ENCODE results near the gene ROBO2. TPM values are rescaled to one million over a fixed set of nuclear protein-coding genes. Genes with fewer than 3 reads are reported as not detected.

The ROBO2 gene
- total RNA-seq, 2 donors from 2014 or later: not detected

- no peak overlapping the region for H3K27ac Mint-ChIP-seq
- H3K9me3 Mint-ChIP-seq: peaks cover 6% of the 10 kb centered on the region
- ATAC-seq (replicated peaks): no peak
- no peak overlapping the region for H3K4me3 Mint-ChIP-seq
- H3K27me3 Mint-ChIP-seq: peaks cover 21% of the 10 kb centered on the region
- H3K4me1 Mint-ChIP-seq: no peaks in the 10 kb centered on the region
- H3K36me3 Mint-ChIP-seq (ENCODE audit: low read depth): no peaks in the 10 kb centered on the region
Observed at GRCh38 chr3:77041811-77042210, 1.9 kb downstream of the ROBO2 start.

- no peaks in the 10 kb centered on the region for H3K36me3 Mint-ChIP-seq (ENCODE audit: low read depth)
- no peak overlapping the region for H3K4me3 Mint-ChIP-seq
- no peak for ATAC-seq (replicated peaks)
- peaks cover 6% of the 10 kb centered on the region for H3K9me3 Mint-ChIP-seq
- no peaks in the 10 kb centered on the region for H3K4me1 Mint-ChIP-seq
- H3K27ac Mint-ChIP-seq: no peak overlapping the region
- H3K27me3 Mint-ChIP-seq: peaks cover 21% of the 10 kb centered on the region
Observed at GRCh38 chr3:77042343-77042742, 2.4 kb downstream of the ROBO2 start.

GRCh38 chr3:77042882-77043281 lies 3.0 kb downstream of the ROBO2 start:
- Mint-ChIP-seq H3K4me3 (no peak overlapping the region), H3K27ac (no peak overlapping the region), H3K36me3 (ENCODE audit: low read depth) (no peaks in the 10 kb centered on the region), H3K9me3 (peaks cover 6% of the 10 kb centered on the region), H3K4me1 (no peaks in the 10 kb centered on the region), H3K27me3 (peaks cover 17% of the 10 kb centered on the region)
- no peak for ATAC-seq (replicated peaks)

GRCh38 chr3:77045686-77046085 lies 5.8 kb downstream of the ROBO2 start:
- ATAC-seq (replicated peaks): no peak
- Mint-ChIP-seq H3K36me3 (ENCODE audit: low read depth) (no peaks in the 10 kb centered on the region), H3K27ac (no peak overlapping the region), H3K9me3 (peaks cover 6% of the 10 kb centered on the region), H3K4me3 (no peak overlapping the region), H3K4me1 (no peaks in the 10 kb centered on the region), H3K27me3 (peaks cover 5% of the 10 kb centered on the region)

GRCh38 chr3:77048186-77048585 lies 8.3 kb downstream of the ROBO2 start:
- Mint-ChIP-seq H3K4me1 (no peaks in the 10 kb centered on the region), H3K36me3 (ENCODE audit: low read depth) (no peaks in the 10 kb centered on the region), H3K9me3 (peaks cover 3% of the 10 kb centered on the region), H3K4me3 (no peak overlapping the region), H3K27ac (no peak overlapping the region), H3K27me3 (no peaks in the 10 kb centered on the region)
- ATAC-seq (replicated peaks): no peak

GRCh38 chr3:77051591-77051990 lies 11.7 kb downstream of the ROBO2 start:
- no peak overlapping the region for H3K27ac Mint-ChIP-seq
- H3K36me3 Mint-ChIP-seq (ENCODE audit: low read depth): no peaks in the 10 kb centered on the region
- no peak for ATAC-seq (replicated peaks)
- H3K4me3 Mint-ChIP-seq: no peak overlapping the region
- no peaks in the 10 kb centered on the region for H3K27me3 Mint-ChIP-seq
- peaks cover 7% of the 10 kb centered on the region for H3K9me3 Mint-ChIP-seq
- H3K4me1 Mint-ChIP-seq: no peaks in the 10 kb centered on the region

GRCh38 chr3:77052051-77052501 lies 12.2 kb downstream of the ROBO2 start:
- no peaks in the 10 kb centered on the region for H3K4me1 Mint-ChIP-seq
- no peaks in the 10 kb centered on the region for H3K36me3 Mint-ChIP-seq (ENCODE audit: low read depth)
- H3K27me3 Mint-ChIP-seq: no peaks in the 10 kb centered on the region
- H3K27ac Mint-ChIP-seq: no peak overlapping the region
- peaks cover 7% of the 10 kb centered on the region for H3K9me3 Mint-ChIP-seq
- ATAC-seq (replicated peaks): no peak
- H3K4me3 Mint-ChIP-seq: no peak overlapping the region

GRCh38 chr3:77052733-77053670 lies 13.1 kb downstream of the ROBO2 start:
- Mint-ChIP-seq H3K4me3 (no peak overlapping the region), H3K27me3 (no peaks in the 10 kb centered on the region), H3K9me3 (peaks cover 7% of the 10 kb centered on the region), H3K27ac (no peak overlapping the region), H3K36me3 (ENCODE audit: low read depth) (no peaks in the 10 kb centered on the region), H3K4me1 (no peaks in the 10 kb centered on the region)
- no peak for ATAC-seq (replicated peaks)

- no peak overlapping the region for H3K4me3 Mint-ChIP-seq
- no peak overlapping the region for H3K27ac Mint-ChIP-seq
- no peaks in the 10 kb centered on the region for H3K36me3 Mint-ChIP-seq (ENCODE audit: low read depth)
- H3K27me3 Mint-ChIP-seq: no peaks in the 10 kb centered on the region
- H3K4me1 Mint-ChIP-seq: no peaks in the 10 kb centered on the region
- H3K9me3 Mint-ChIP-seq: peaks cover 4% of the 10 kb centered on the region
- ATAC-seq (replicated peaks): no peak
Observed at GRCh38 chr3:77053795-77054194, 13.9 kb downstream of the ROBO2 start.

- Mint-ChIP-seq H3K27ac (no peak overlapping the region), H3K36me3 (ENCODE audit: low read depth) (no peaks in the 10 kb centered on the region), H3K27me3 (no peaks in the 10 kb centered on the region), H3K4me1 (no peaks in the 10 kb centered on the region), H3K4me3 (no peak overlapping the region), H3K9me3 (peaks cover 9% of the 10 kb centered on the region)
- no peak for ATAC-seq (replicated peaks)
Observed at GRCh38 chr3:77055841-77056341, 16.0 kb downstream of the ROBO2 start.

- peaks cover 5% of the 10 kb centered on the region for H3K9me3 Mint-ChIP-seq
- no peak for ATAC-seq (replicated peaks)
- H3K4me1 Mint-ChIP-seq: no peaks in the 10 kb centered on the region
- H3K27me3 Mint-ChIP-seq: no peaks in the 10 kb centered on the region
- H3K27ac Mint-ChIP-seq: no peak overlapping the region
- H3K4me3 Mint-ChIP-seq: no peak overlapping the region
- no peaks in the 10 kb centered on the region for H3K36me3 Mint-ChIP-seq (ENCODE audit: low read depth)
Observed at GRCh38 chr3:77059354-77059753, 19.5 kb downstream of the ROBO2 start.

GRCh38 chr3:77063423-77063822 lies 23.5 kb downstream of the ROBO2 start:
- H3K4me3 Mint-ChIP-seq: no peak overlapping the region
- no peaks in the 10 kb centered on the region for H3K36me3 Mint-ChIP-seq (ENCODE audit: low read depth)
- no peak overlapping the region for H3K27ac Mint-ChIP-seq
- no peak for ATAC-seq (replicated peaks)
- H3K27me3 Mint-ChIP-seq: no peaks in the 10 kb centered on the region
- H3K9me3 Mint-ChIP-seq: peaks cover 9% of the 10 kb centered on the region
- no peaks in the 10 kb centered on the region for H3K4me1 Mint-ChIP-seq

- Mint-ChIP-seq H3K4me3 (no peak overlapping the region), H3K27me3 (no peaks in the 10 kb centered on the region), H3K4me1 (no peaks in the 10 kb centered on the region), H3K27ac (no peak overlapping the region), H3K36me3 (ENCODE audit: low read depth) (no peaks in the 10 kb centered on the region), H3K9me3 (peaks cover 12% of the 10 kb centered on the region)
- ATAC-seq (replicated peaks): no peak
Observed at GRCh38 chr3:77065750-77066149, 25.9 kb downstream of the ROBO2 start.

- H3K9me3 Mint-ChIP-seq: peaks cover 15% of the 10 kb centered on the region
- H3K4me3 Mint-ChIP-seq: no peak overlapping the region
- H3K27me3 Mint-ChIP-seq: no peaks in the 10 kb centered on the region
- H3K27ac Mint-ChIP-seq: no peak overlapping the region
- no peak for ATAC-seq (replicated peaks)
- no peaks in the 10 kb centered on the region for H3K36me3 Mint-ChIP-seq (ENCODE audit: low read depth)
- no peaks in the 10 kb centered on the region for H3K4me1 Mint-ChIP-seq
Observed at GRCh38 chr3:77066829-77067228, 26.9 kb downstream of the ROBO2 start.

- no peaks in the 10 kb centered on the region for H3K4me1 Mint-ChIP-seq
- H3K27ac Mint-ChIP-seq: no peak overlapping the region
- no peak for ATAC-seq (replicated peaks)
- peaks cover 23% of the 10 kb centered on the region for H3K9me3 Mint-ChIP-seq
- no peak overlapping the region for H3K4me3 Mint-ChIP-seq
- H3K27me3 Mint-ChIP-seq: no peaks in the 10 kb centered on the region
- no peaks in the 10 kb centered on the region for H3K36me3 Mint-ChIP-seq (ENCODE audit: low read depth)
Observed at GRCh38 chr3:77068808-77069207, 28.9 kb downstream of the ROBO2 start.
